Urothelium cell line (cell line): ENCODE data around the gene SLC35E3.
"Not testable (repeated sequence)": the region's sequence is repeated elsewhere in the genome, so short reads cannot be mapped to it uniquely, and the experiment has no call there.

Experiments
- DNase-seq: peaks from one replicate; pipeline ENCODE4 v3.0.0; 2011; ENCODE audit warnings: low spot score, mixed read lengths
- FAIRE-seq: peaks from 2 replicates; lab custom pipeline; 2011; peaks lifted over from hg19 to GRCh38; lab: Jason Lieb, UNC

The SLC35E3 gene

GRCh38 chr12:68810027-68810389 lies 64.0 kb downstream of the SLC35E3 start:
- not testable (repeated sequence) for DNase-seq, FAIRE-seq

GRCh38 chr12:68811573-68811972 lies 65.6 kb downstream of the SLC35E3 start:
- not testable (repeated sequence) for DNase-seq, FAIRE-seq

- no peak for FAIRE-seq
- DNase-seq: no peak
Observed at GRCh38 chr12:68812553-68813241, 66.7 kb downstream of the SLC35E3 start.

- no peak for DNase-seq
- no peak for FAIRE-seq
Observed at GRCh38 chr12:68813242-68813593, 67.2 kb downstream of the SLC35E3 start.

- no peak for FAIRE-seq
- no peak for DNase-seq
Observed at GRCh38 chr12:68814490-68815231, 68.7 kb downstream of the SLC35E3 start.

GRCh38 chr12:68815232-68815927 lies 69.4 kb downstream of the SLC35E3 start:
- DNase-seq (no peak), FAIRE-seq (no peak)

- DNase-seq (no peak), FAIRE-seq (no peak)
Observed at GRCh38 chr12:68815928-68816800, 70.2 kb downstream of the SLC35E3 start.

GRCh38 chr12:68819481-68819880 lies 73.5 kb downstream of the SLC35E3 start:
- not testable (repeated sequence) for FAIRE-seq, DNase-seq

GRCh38 chr12:68821357-68822188 lies 75.6 kb downstream of the SLC35E3 start:
- FAIRE-seq: no peak
- no peak for DNase-seq

- DNase-seq (no peak), FAIRE-seq (no peak)
Observed at GRCh38 chr12:68823696-68824095, 77.7 kb downstream of the SLC35E3 start.

GRCh38 chr12:68824131-68824530 lies 78.2 kb downstream of the SLC35E3 start:
- FAIRE-seq (no peak), DNase-seq (no peak)

- FAIRE-seq: no peak
- no peak for DNase-seq
Observed at GRCh38 chr12:68824597-68825250, 78.7 kb downstream of the SLC35E3 start.

- FAIRE-seq (no peak), DNase-seq (no peak)
Observed at GRCh38 chr12:68825569-68826217, 79.7 kb downstream of the SLC35E3 start.

- FAIRE-seq: no peak
- DNase-seq: no peak
Observed at GRCh38 chr12:68827895-68828671, 82.1 kb downstream of the SLC35E3 start.

GRCh38 chr12:68828672-68829068 lies 82.7 kb downstream of the SLC35E3 start:
- FAIRE-seq: no peak
- DNase-seq: no peak
